Measurements from ENCODE around the gene PIRT.

PIRT gene

GRCh38 chr17:10821054-10821453 lies 16.8 kb downstream of the PIRT start:
- no peak for DNase-seq (ENCODE audit: low spot score)

DNA sequence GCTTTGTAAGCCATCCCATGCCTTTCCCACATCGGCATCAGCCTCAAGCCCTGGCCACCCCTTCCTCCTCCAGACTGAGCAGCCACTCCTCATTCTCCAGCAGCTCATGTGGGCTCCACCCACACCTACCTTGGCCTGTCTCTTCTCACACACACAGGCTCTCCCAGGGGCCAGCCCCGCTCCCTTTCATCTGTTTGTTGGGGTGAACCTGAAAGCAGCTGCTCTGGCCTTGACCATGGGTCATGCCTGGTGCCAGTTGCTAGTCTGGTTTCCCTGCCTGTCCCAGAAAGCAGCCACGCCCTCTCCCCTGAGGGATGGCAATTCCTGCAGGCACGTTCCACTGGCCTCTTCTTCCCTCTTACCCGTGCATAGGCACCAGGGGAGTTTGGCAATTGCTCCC lies 22.6 kb downstream of the PIRT start:
- no peak for DNase-seq (ENCODE audit: low spot score)

DNA sequence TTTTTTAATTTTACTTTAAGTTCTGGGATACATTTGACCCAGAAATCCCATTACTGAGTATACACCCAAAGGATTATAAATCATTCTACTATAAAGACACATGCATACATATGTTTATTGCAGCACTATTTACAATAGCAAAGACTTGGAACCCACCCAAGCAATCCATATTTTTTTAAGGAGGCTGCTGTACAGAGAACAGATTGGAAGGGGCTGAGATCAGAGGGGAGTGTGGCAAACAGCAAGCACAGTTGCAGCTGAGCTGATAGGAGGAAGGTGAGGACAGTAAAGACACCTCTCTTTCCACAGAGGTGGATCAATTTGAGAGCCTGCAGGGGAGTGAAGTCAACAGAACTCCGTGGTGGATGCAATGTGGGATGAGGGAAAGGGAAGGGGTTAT lies 23.8 kb downstream of the PIRT start:
- no peak for DNase-seq (ENCODE audit: low spot score)

GRCh38 chr17:10812674-10813073 lies 25.2 kb downstream of the PIRT start:
- DNase-seq (ENCODE audit: low spot score): no peak

GRCh38 chr17:10809605-10810004 lies 28.3 kb downstream of the PIRT start:
- no peak for DNase-seq (ENCODE audit: low spot score)

- peak; percentile 62 for DNase-seq (ENCODE audit: low spot score)
These were observed 30.2 kb downstream of the PIRT start for GRCh38 chr17:10807704-10808128.

GRCh38 chr17:10806545-10807262 lies 31.2 kb downstream of the PIRT start:
- DNase-seq (ENCODE audit: low spot score): no peak

- no peak for DNase-seq (ENCODE audit: low spot score)
These were observed 32.0 kb downstream of the PIRT start for GRCh38 chr17:10805911-10806310.

GRCh38 chr17:10804546-10804945 lies 33.3 kb downstream of the PIRT start:
- DNase-seq (ENCODE audit: low spot score): no peak

DNA sequence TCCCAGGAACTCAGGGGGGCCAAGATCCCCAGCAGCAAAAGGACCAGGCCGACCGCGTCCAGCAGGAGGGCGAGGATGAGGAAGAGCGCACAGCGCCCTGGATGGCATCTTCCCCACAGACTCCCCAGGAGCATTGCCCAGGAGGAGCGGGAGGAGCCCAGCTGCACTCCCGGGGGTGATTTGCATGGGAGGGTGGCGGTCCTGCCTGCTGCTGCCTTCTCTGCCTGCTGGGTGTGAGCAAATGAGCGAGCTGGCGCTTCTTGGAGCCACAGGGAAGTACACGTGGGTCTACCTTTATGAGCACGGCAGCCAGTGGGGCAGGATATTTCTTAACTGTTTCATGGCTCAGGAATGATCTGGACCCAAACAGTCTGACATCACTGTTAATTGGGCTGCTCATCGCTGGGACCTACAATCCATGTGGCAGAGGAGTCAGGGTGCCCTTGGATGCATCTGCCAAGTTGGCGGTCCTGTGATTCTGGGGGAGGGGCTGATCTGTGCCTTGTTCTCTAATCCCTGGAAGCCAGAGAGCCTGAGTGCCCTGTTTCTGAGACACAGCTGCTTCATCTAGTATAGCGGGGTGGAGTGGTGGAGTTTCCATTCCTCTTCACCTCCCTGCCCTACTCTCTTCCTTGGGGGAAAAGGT lies 33.9 kb downstream of the PIRT start, which contains the start of gene TMEM238L:
Gene TMEM238L (minus strand): TSS at position 270 of the 646 bp plus-strand sequence. CDS start 136 bp downstream, at position 134.
- DNase-seq (ENCODE audit: low spot score): no peak

- no peak for DNase-seq (ENCODE audit: low spot score)
These were observed 34.5 kb downstream of the PIRT start for GRCh38 chr17:10803350-10803749.

DNA sequence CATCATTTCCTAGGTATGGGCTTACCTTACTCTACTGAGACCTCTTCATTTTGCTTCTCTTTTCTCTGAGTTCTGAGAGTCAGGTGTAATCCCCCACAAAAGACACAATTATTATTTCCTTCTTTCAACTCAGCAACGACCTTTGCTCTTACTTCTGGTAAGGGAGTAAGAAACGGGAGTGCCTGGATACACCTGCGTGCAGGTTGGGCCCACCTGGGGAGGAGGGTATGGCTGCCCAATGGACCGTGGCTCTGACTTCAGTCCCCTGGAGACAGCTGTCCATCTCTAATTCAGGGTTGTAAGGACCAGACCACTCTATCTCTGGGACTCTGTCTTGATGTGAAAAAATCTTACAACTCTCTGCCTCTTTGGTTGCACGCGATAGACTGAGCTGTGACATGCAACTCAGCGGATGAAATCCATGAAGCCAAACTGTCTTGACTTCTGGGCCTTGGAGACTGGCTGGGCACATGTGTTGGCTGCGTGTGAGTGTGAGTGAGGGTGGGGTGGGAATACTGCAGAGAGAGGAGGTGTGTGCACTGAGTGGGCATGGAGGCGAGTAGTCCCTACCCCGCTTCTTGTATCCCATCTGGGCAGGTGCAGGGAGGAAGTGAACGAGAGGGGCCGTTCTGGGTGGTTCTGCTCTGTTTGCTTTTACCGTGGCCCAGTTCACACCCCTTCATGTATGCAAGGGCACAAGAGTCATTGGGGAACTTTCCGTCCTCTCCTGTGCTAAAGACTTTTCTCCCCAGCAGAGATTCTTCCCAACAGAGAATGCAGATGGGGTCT lies 35.2 kb downstream of the PIRT start:
- DNase-seq (ENCODE audit: low spot score): no peak

DNA sequence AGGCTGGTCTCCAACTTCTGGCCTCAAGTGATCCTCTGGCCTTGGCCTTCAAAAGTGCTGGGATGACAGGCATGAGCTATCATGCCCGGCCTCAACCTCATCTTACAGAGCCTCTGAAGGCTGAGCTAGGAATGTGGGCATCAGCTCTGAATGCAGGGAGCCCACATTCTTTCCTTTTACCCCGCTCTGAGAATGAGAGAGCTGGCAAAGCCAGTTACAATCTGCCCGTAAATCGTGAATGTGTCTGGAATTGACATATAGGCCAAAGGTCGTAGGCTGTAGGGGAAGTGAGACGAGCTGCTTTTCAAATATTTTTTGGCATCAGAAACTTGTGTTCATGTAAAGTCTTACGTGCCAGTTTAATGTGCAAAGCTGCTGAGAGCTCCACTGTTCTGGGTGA lies 38.5 kb downstream of the PIRT start:
- DNase-seq (ENCODE audit: low spot score): no peak

DNA sequence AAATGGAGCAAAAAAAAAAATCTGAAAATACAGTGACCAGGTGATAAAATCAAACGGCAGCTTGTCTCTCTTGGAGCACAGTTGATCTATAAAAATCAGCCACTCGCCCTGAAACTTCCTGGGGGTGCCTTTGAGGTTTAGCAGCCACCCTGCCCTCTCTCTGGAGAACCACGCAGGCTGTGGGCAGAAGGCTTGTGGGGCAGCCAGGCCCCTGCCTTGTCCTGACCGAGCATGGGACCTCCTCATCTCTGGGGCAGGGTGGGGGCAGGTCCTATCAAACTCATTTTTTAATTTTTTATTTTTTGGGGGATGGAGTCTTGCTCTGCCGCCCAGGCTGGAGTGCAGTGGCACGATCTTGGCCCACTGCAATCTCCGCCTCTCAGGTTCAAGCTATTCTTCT lies 39.0 kb downstream of the PIRT start:
- no peak for DNase-seq (ENCODE audit: low spot score)

- DNase-seq (ENCODE audit: low spot score): no peak
These were observed 39.5 kb downstream of the PIRT start for GRCh38 chr17:10798332-10798749.

- no peak for DNase-seq (ENCODE audit: low spot score)
These were observed 40.2 kb downstream of the PIRT start for GRCh38 chr17:10797476-10798328.

DNA sequence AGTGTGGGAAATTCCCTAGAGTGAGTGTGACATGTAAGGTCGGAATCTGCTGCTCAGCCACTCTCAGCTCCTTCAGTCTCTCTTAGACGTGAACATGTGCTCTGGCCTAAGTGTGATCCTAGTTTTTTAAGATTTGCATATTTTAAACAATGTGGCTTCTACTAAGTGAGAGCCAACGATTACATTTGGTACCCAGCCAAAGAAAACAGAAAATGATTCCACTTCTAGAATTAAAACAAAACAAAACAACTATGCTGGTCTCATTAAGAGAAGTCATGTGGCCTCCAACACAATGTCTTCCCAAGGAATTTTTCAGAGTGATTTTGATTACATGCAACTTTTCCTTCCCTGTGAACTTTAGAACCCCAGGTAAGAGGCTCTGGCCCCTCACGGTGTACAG lies 44.1 kb downstream of the PIRT start:
- no peak for DNase-seq (ENCODE audit: low spot score)

DNA sequence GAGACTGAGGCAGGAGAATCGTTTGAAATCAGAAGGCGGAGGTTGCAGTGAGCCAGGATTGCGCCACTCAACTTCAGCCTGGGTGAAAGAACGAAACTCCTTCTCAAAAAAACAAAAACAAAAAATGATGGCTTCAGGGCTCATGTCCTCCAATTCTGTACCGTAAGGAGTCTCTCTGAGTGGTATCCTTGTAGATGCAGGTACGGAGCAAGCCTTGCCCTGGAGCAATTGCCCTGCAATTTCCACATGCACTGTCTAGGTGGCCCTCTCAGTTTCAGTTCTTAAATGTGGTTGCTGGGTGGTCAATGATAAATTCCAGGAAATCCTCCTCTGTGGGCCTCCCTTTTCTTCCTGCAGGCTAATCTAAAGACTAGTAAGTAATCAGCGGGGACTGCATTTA lies 44.6 kb downstream of the PIRT start:
- DNase-seq (ENCODE audit: low spot score): no peak

DNA sequence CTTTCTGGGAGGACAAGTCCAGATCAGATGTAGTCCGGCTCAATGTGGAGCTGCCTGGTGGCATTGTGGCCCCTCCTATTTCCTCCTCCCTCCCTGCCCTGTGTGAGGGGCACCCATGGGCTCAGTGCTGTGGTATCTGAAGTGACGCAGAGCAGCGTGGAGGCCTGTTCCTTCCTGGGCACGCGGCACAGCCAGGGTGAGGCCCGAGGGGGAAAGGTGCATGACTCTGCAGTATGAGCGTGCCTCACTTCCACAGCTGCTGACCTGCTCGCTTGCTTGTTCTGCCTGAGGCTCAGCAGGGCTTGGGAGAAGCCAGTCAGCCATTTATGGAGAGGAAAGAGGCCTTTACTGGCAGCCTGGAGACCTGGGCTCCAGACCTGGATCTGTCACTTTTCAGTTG lies 45.7 kb downstream of the PIRT start:
- DNase-seq (ENCODE audit: low spot score): no peak

DNA sequence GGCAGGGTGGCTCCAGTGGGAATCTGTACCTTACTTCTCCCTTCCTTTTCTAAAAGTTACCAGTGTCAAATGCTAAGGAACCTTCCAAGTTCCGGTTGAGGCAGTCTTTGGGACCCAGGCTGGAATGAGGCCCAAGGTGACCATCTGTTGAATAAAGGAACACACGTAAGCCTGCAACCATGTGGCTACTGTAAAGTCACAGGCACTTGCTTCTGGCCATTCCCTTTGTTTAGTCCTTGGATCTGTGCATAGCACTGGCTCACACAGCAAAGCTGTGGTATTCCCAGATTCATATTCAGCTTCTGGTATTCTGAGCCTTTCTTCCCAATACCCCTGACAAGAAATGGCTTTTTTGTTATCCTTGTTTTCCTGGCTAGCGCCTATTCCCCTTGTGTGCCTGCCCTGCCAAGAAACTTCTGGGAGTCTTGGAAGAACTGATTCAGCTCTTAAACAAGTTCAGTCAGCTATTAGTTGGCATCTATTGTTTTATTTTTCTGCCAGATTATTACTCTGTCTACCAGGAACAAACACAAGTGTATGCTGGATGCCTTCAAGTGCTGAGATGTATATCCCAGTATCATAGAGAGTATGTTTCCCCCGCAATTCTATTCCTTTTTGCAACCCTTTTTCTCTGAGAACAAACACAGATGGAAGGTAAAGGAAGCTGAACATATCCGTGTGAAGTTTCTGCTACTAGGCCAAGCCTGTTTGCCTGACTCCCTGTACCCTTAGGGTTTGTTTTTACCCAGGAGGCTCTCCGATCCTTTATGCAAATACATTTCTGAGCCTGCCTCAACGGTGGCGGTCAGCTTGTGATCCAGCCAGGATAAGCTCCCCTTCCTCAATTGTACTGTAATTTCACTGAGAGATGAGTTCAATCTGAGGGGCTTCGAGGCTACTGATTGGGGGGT lies 47.1 kb downstream of the PIRT start:
- DNase-seq (ENCODE audit: low spot score): no peak

DNA sequence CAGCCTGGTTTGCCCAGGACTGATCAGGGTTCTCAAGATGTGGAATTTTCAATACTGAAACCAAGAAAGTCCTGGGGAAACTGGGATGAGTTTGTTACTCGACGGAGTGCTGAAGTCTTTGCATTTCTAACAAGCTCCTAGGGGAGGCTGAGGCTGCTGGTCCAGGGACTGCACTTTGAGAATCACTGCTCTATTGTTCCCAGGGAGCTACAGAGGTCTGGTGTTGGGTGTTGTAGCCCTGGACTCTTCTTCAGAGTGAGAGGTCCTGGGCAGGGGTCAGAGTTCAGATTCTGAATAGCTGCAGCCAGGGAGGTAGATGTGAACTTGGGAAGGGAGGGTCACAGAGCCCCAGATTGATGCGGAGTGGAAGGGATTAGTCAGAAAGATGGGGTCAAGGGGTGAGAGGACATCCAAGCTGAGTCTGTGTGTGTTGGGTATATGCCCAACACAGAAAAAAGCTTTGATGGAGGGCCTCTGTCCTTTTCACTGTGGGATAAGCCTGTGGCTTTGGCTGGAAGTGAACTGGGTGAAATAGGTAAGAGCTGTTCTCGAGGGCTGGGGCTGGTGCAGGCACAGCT lies 48.1 kb downstream of the PIRT start:
- no peak for DNase-seq (ENCODE audit: low spot score)
